HUES64 (cell line): ENCODE measurements around the gene MAP2K5.

ENCODE experiments used
- H3K27ac ChIP-seq: 2 replicates; pipeline ENCODE4 v1.7.0; 2013; ENCODE audit warnings: low read depth, low read length, inconsistent platforms
- H3K27me3 ChIP-seq: 2 replicates; pipeline ENCODE4 v1.6.1; 2013; ENCODE audit warnings: mild to moderate bottlenecking, low read length; ENCODE audit not compliant: insufficient read depth
- H3K36me3 ChIP-seq: 2 replicates; pipeline ENCODE4 v1.6.1; 2013; ENCODE audit warnings: mild to moderate bottlenecking, low read length; ENCODE audit not compliant: insufficient read depth
- H3K4me1 ChIP-seq: 2 replicates; pipeline ENCODE4 v1.6.1; 2013; ENCODE audit warnings: mild to moderate bottlenecking, low read length, moderate library complexity; ENCODE audit not compliant: insufficient read depth
- H3K4me3 ChIP-seq: 2 replicates; pipeline ENCODE4 v1.5.1; 2013; ENCODE audit warnings: mild to moderate bottlenecking, low read length, moderate library complexity
- H3K9ac ChIP-seq: 2 replicates; pipeline ENCODE4 v1.6.1; 2013; ENCODE audit warnings: mild to moderate bottlenecking, low read depth, low read length
- H3K9me3 ChIP-seq: 2 replicates; pipeline ENCODE4 v1.6.1; 2013; ENCODE audit warnings: low read depth, low read length; ENCODE audit not compliant: insufficient read depth
- WGBS: fragments of 150-250, 120-280 bp; methylation state at CpG from one replicate; pipeline ENCODE4 v1.1.7; 2013; ENCODE audit warnings: missing lambda C conversion rate; 5-methylcytosine and 5-hydroxymethylcytosine counted together

MAP2K5 gene

DNA sequence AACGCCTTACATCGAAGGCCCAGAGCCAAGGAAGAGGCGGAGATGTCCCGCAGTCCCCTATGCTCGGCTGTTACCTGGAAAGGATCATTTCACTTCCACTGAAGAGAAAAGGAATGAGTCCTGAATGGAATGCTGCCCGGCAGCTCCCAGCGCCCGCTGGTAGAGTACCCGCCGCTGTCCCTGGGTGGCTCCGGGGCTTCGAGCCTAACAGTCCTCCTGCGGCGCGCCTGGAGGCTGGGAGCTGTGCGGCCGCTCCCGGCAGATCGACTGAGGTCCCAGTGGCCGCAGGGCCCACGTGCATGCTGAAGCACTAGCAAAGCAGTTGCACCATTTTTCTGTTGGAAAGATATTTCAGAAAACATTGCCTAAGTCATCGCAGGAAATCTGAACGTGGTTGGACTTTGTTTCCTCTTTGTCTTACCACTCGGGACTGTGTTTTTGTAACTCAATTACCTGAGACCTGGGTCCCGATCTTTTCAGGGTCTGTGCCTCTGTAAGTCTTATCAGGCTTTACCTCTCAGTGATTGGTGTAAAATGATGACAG, 296.4 kb downstream of the MAP2K5 start:
- Histone ChIP-seq H3K36me3 (no peaks in the 10 kb centered on the region), H3K9ac (0 out of 2 replicates have a peak overlapping the region, but pooled peaks have one; percentile 10), H3K27ac (no peak overlapping the region), H3K27me3 (peaks cover 63% of the 10 kb centered on the region), H3K4me3 (peak overlapping the region; percentile 85), H3K9me3 (no peaks in the 10 kb centered on the region), H3K4me1 (peaks cover 27% of the 10 kb centered on the region)
- WGBS = 9% methylated on average over 25 of the region's 25 CpGs

DNA sequence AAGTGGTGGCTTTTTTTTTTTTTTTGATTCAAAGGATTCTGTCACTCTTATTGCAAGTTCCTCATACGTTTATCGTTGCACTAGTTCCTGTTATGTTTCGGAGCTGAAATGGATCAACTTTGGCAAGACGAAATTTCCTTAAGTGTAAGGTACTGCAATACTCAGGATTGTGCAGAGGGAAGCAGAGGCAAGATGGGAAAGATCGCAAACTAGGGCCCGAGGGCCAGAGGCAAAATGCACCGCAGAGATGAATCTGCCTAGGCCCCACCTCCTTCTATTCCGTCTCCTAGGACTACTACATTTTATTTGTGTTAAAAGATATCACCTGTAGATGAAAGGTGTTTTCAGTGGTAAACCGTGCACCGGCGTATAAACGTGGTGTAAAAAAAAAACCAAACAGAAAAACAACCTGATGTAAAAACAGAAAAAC, 297.0 kb downstream of the MAP2K5 start:
- Histone ChIP-seq H3K4me3 (peak overlapping the region; percentile 85), H3K4me1 (peaks cover 34% of the 10 kb centered on the region), H3K27me3 (peaks cover 57% of the 10 kb centered on the region), H3K27ac (no peak overlapping the region), H3K9me3 (no peaks in the 10 kb centered on the region), H3K36me3 (no peaks in the 10 kb centered on the region), H3K9ac (peak overlapping the region; percentile 82)
- WGBS = 16% methylated on average over 10 of the region's 12 CpGs

DNA sequence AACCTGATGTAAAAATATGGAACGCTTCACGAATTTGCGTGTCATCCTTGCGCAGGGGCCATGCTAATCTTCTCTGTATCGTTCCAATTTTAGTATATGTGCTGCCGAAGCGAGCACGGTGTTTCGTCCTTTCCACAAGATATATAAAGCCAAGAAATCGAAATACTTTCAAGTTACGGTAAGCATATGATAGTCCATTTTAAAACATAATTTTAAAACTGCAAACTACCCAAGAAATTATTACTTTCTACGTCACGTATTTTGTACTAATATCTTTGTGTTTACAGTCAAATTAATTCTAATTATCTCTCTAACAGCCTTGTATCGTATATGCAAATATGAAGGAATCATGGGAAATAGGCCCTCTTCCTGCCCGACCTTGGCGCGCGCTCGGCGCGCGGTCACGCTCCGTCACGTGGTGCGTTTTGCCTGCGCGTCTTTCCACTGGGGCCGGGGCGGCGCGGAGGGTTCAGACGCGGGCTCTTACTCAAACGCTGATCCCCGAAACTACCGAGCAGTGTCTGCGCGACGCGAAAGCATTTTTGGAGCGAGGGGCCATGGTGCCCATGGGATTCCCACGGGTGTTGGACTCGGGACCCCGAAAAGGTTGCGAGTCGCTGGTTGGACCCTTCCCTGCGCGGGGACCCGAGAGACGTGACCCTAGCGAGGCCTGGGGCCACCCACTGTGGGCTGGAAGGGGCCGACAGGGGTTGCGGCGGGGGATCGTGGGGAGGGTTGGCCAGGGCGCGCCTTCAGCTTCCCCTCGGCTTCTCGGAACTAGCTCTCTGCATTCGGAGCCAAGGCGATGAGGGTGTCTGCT, 297.6 kb downstream of the MAP2K5 start, which contains the start of gene RNU6-1:
TSS of gene RNU6-1 (minus strand) at position 117 of the 820 bp plus-strand sequence.
- H3K27me3 ChIP-seq = peaks cover 51% of the 10 kb centered on the region
- peak within 1 kb of the TSS; percentile 85 for H3K4me3 ChIP-seq
- peak within 1 kb of the TSS; percentile 75 for H3K27ac ChIP-seq
- under 1% methylated on average over 58 of the region's 62 CpGs for WGBS
- H3K36me3 ChIP-seq = no peaks in the 10 kb centered on the region
- peak within 1 kb of the TSS; percentile 82 for H3K9ac ChIP-seq
- H3K4me1 ChIP-seq = peaks cover 40% of the 10 kb centered on the region
- H3K9me3 ChIP-seq = no peaks in the 10 kb centered on the region

DNA sequence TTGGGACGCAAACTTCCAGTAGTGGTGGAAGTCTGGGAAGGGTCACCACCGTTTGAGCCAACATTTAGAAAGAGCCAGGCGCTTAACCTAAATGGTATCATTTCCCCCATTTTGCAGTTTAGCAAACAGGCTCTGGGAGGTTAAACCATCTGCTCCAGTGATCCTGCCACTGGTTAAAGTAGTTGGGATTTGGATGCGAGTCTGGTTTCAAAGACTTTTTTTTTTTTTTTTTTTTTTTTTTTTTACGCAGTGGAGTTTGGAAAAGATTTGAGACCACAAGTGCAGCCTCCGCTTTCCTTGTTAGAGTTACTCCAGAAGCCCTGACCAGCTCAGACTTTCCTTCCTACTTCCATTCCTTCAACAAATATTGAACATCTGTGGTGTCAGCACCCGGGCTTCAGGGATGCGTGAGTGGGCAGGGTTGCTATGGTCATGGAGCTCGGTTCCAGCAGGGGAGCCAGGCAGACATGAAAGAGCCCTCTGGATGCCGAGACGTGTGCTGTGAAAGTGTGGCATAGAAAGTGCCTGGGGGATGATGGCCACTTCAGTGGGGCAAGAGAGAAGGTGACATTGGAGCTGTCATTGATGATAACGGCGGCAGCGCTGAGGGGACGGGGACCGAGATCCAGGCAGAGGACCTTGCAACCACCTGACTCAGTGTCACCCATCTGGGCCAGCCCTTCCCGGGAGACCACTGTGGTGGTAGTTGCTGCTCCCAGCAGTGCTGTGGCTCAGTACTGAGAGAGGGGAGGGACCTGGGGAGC, 298.4 kb downstream of the MAP2K5 start:
- no peaks in the 10 kb centered on the region for H3K9me3 ChIP-seq
- 20% methylated on average over 16 of the region's 17 CpGs for WGBS
- peak overlapping the region; percentile 85 for H3K4me3 ChIP-seq
- H3K27me3 ChIP-seq = peaks cover 43% of the 10 kb centered on the region
- peak overlapping the region; percentile 82 for H3K9ac ChIP-seq
- H3K27ac ChIP-seq = no peak overlapping the region
- H3K4me1 ChIP-seq = peaks cover 41% of the 10 kb centered on the region
- H3K36me3 ChIP-seq = no peaks in the 10 kb centered on the region

DNA sequence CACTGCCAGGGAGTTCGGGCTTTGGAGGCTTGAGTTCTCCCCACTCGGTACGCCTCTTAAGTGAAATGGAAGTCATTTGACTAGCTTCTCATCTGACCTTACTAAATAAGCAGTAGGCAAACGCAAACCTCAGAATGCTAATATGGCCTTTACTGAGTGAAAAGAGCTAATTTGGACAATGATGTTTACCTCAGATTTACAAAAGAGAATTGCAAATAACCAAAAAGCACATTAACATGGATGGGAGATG, 298.9 kb downstream of the MAP2K5 start:
- peak overlapping the region; percentile 85; the same call in 1 of the 2 replicates for H3K4me3 ChIP-seq
- no peaks in the 10 kb centered on the region for H3K9me3 ChIP-seq
- H3K27me3 ChIP-seq = peaks cover 38% of the 10 kb centered on the region
- H3K27ac ChIP-seq = no peak overlapping the region
- no peak overlapping the region for H3K9ac ChIP-seq
- 59% methylated on average over 4 of the region's 4 CpGs for WGBS
- H3K36me3 ChIP-seq = no peaks in the 10 kb centered on the region
- peaks cover 41% of the 10 kb centered on the region for H3K4me1 ChIP-seq

DNA sequence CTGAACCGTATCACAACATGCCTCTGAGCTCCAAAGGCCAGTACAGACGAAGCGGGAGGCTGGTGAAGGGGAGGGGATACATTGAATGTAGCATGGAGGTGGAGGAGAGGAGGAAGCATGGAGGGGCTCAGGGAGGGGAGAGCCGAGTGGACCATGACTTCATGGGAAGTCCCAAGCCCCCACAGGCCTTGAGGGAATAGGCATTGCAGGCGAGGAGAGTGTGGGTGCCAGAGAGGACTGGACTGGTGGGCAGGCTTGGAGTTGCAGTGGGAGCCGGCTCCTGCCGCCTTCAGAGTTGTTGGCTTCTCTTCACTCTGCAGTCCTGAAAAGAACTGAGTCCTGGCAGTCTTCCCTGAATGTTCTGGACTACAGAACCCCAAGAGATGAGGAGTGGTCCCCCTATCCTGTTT, 300.6 kb downstream of the MAP2K5 start:
- Histone ChIP-seq H3K27me3 (peaks cover 21% of the 10 kb centered on the region), H3K4me1 (peaks cover 34% of the 10 kb centered on the region), H3K9ac (no peak overlapping the region), H3K27ac (peak overlapping the region; percentile 24; the same call in 1 of the 2 replicates), H3K9me3 (no peaks in the 10 kb centered on the region), H3K4me3 (no peak overlapping the region), H3K36me3 (no peaks in the 10 kb centered on the region)
- WGBS = 74% methylated on average over 7 of the region's 7 CpGs

DNA sequence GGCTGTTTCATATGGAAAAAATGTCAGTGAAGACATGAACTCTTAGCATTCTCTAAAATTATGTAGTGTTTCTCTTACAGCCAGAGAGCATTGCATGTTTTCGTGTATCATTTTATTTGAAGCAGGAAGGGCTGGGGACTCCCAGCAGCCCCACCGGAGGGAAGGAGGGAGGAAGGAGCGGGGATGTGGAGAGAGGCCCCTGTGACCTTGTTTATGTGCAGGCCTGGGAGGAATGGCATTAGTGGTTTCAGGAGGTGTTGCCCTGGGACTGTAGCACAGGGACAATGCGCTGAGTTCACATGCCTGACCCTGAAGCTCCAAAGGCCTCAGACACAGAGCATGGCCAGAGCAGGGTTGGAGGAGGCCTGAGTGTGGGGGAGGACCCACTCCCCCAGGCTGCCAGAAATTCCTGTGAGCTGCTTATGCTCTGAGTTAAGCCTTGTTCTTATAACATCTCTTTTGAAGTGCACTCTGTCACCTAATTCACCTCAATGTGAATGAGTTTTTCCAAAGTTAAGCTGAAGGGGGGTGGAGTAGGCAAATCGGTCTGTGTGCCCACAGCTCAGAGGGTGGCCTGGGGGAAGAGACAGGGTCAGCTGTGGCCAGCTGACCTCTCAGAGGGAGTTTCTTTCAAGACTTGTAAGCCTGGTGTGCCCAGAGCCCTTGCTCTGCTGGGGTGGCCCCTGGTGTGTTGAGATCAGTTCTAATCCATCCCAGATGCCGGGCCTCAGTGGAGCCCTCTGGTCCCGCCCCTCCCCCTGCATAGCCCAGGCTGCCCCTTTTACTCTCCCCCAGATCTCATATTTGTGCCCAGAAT, 301.3 kb downstream of the MAP2K5 start:
- 36% methylated on average over 7 of the region's 7 CpGs for WGBS
- H3K9ac ChIP-seq = peak overlapping the region; percentile 42
- H3K9me3 ChIP-seq = no peaks in the 10 kb centered on the region
- no peak overlapping the region for H3K4me3 ChIP-seq
- H3K36me3 ChIP-seq = no peaks in the 10 kb centered on the region
- H3K27ac ChIP-seq = peak overlapping the region; percentile 24; the same call in 1 of the 2 replicates
- H3K27me3 ChIP-seq = peaks cover 14% of the 10 kb centered on the region
- peaks cover 34% of the 10 kb centered on the region for H3K4me1 ChIP-seq

DNA sequence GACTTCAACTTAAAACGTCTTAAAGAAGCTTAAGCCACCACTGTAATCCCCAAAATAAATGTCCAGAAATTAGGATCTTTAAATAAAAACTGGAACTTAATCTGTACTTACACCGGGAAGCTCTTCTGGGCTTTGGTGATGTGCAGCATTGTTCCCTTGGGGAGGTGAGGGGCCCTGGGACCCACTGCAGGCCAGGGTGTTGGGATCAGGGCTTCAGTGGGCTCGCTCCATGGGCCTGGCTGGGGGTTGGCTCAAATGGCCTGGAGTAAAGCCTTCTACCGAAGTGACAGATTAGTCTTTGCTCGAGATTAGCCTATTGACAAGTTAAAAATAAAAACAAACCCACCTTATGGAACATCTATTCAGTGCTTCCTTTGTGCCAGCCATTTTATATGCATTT, 303.5 kb downstream of the MAP2K5 start:
- H3K4me3 ChIP-seq = no peak overlapping the region
- H3K4me1 ChIP-seq = peaks cover 36% of the 10 kb centered on the region
- no peaks in the 10 kb centered on the region for H3K36me3 ChIP-seq
- H3K27ac ChIP-seq = no peak overlapping the region
- peaks cover 4% of the 10 kb centered on the region; the same call in 1 of the 2 replicates for H3K9me3 ChIP-seq
- H3K9ac ChIP-seq = no peak overlapping the region
- H3K27me3 ChIP-seq = peaks cover 7% of the 10 kb centered on the region
- 89% methylated on average over 5 of the region's 5 CpGs for WGBS

DNA sequence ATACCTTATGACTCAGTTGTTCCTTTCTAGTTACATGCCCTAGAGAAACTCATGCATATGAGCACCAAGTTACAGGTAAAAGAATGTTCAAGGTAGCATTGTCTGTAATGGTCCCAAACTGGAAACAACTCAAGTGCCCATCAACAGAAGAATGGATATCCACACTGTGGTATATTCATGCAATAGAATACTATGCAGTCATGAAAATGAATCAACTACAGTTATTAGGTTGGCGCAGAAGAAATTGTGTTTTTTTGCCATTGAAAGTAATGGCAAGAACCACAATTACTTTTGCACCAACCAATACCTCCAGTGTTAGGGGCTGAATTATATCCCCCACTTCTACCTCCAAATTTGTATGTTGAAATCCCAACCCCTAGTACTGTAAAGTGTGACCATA, 307.0 kb downstream of the MAP2K5 start:
- no peak overlapping the region for H3K27ac ChIP-seq
- H3K4me3 ChIP-seq = no peak overlapping the region
- H3K9me3 ChIP-seq = peaks cover 4% of the 10 kb centered on the region; the same call in 1 of the 2 replicates
- H3K27me3 ChIP-seq = no peaks in the 10 kb centered on the region
- H3K9ac ChIP-seq = no peak overlapping the region
- H3K4me1 ChIP-seq = peaks cover 29% of the 10 kb centered on the region
- 100% methylated on average over 1 of the region's 1 CpG for WGBS
- H3K36me3 ChIP-seq = no peaks in the 10 kb centered on the region

DNA sequence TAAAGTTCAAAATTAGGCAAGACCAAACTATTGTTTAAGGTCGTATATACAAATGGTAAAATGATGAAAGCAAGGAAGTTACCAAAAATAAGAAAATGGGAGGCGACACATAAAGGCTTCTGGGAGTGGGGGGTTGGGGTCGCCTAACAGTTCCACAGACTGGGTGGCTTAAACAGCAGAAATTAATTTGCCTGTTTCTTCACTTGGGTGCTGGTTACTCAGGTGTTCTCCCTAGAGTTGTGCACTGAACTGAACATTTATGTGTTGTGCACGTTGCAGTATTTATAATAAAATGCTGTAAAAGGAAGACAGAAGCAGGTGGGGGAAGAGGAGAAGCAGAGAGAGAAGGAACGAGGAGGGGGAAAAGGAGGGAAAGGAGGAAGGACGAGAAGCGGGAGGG, 307.8 kb downstream of the MAP2K5 start:
- Histone ChIP-seq H3K9ac (no peak overlapping the region), H3K4me1 (peaks cover 22% of the 10 kb centered on the region; the same call in 1 of the 2 replicates), H3K27ac (no peak overlapping the region), H3K4me3 (no peak overlapping the region), H3K36me3 (no peaks in the 10 kb centered on the region), H3K9me3 (peaks cover 4% of the 10 kb centered on the region; the same call in 1 of the 2 replicates), H3K27me3 (no peaks in the 10 kb centered on the region)
- 74% methylated on average over 7 of the region's 7 CpGs for WGBS
